ENCODE data around the gene ENTPD7. TPM values are rescaled to one million over a fixed set of nuclear protein-coding genes. Genes with fewer than 3 reads are reported as not detected.

ENTPD7 gene
- total RNA-seq, 4 donors from 2014 or later = 3.3 to 4.8 (median 4.4) TPM

- Histone ChIP-seq H3K27me3 (peaks cover 0 to 11% (median 0%) of the 10 kb centered on the region in 4 donors), H3K9me3 (peaks cover 0 to 5% (median 0%) of the 10 kb centered on the region in 4 donors), H3K4me1 (no peaks in the 10 kb centered on the region), H3K27ac (replicated peaks in 1 of 4) (no peak overlapping the region), H3K4me3 (no peak overlapping the region), H3K36me3 (no peaks in the 10 kb centered on the region)
- DNase-seq (ENCODE audit: extremely low spot score) = no peak
- TF ChIP-seq POLR2A (IDR thresholded peaks at IDR 0.05; ENCODE audit: low read depth) = no peak
- TF ChIP-seq CTCF (IDR thresholded peaks at IDR 0.05) = no peak
- no peak for TF ChIP-seq POLR2AphosphoS5 (IDR thresholded peaks at IDR 0.05)
- no peak for TF ChIP-seq EP300 (IDR thresholded peaks at IDR 0.05)
- WGBS = 94% methylated on average over 2 of the region's 2 CpGs
- intact Hi-C loops (cut with DNase I) = no loop called here
These were observed 11.6 kb upstream of the ENTPD7 start for GRCh38 chr10:99647601-99648151.

GRCh38 chr10:99648717-99649116 lies 10.6 kb upstream of the ENTPD7 start:
- no peak for DNase-seq (ENCODE audit: extremely low spot score)
- H3K4me1 ChIP-seq = no peaks in the 10 kb centered on the region
- 0% methylated on average over 1 of the region's 1 CpG for WGBS
- H3K4me3 ChIP-seq = no peak overlapping the region
- peaks cover 0 to 5% (median 0%) of the 10 kb centered on the region in 4 donors for H3K9me3 ChIP-seq
- H3K27me3 ChIP-seq = peaks cover 0 to 11% (median 0%) of the 10 kb centered on the region in 4 donors
- H3K27ac ChIP-seq (replicated peaks in 1 of 4) = no peak overlapping the region
- intact Hi-C loops (cut with DNase I) = no loop called here
- no peak for TF ChIP-seq CTCF (IDR thresholded peaks at IDR 0.05)
- no peaks in the 10 kb centered on the region for H3K36me3 ChIP-seq

GRCh38 chr10:99652800-99653390 lies 6.4 kb upstream of the ENTPD7 start:
- no peaks in the 10 kb centered on the region for H3K36me3 ChIP-seq
- no peak overlapping the region for H3K27ac ChIP-seq (replicated peaks in 1 of 4)
- H3K4me1 ChIP-seq = no peaks in the 10 kb centered on the region
- intact Hi-C loops (cut with DNase I) = no loop called here
- peaks cover 0 to 7% (median 0%) of the 10 kb centered on the region in 4 donors for H3K27me3 ChIP-seq
- DNase-seq (ENCODE audit: extremely low spot score) = no peak
- no peak for TF ChIP-seq EP300 (IDR thresholded peaks at IDR 0.05)
- TF ChIP-seq POLR2AphosphoS5 (IDR thresholded peaks at IDR 0.05) = no peak
- TF ChIP-seq POLR2A (IDR thresholded peaks at IDR 0.05; ENCODE audit: low read depth) = no peak
- TF ChIP-seq CTCF (IDR thresholded peaks at IDR 0.05) = no peak
- H3K4me3 ChIP-seq = no peak overlapping the region
- no peaks in the 10 kb centered on the region for H3K9me3 ChIP-seq
- WGBS = 96% methylated on average over 4 of the region's 4 CpGs

GRCh38 chr10:99654390-99655175 lies 4.7 kb upstream of the ENTPD7 start:
- intact Hi-C loops (cut with DNase I) = loop anchor here (5.0 kb wide), 1 partner anchor 32 kb away; the partner anchor contains the start of gene SLC25A28
- 83% methylated on average over 9 of the region's 9 CpGs for WGBS
- Histone ChIP-seq H3K36me3 (no peaks in the 10 kb centered on the region), H3K27me3 (peaks cover 0 to 7% (median 0%) of the 10 kb centered on the region in 4 donors), H3K4me3 (no peak overlapping the region), H3K9me3 (no peaks in the 10 kb centered on the region), H3K27ac (replicated peaks in 1 of 4) (no peak overlapping the region), H3K4me1 (peaks cover 4 to 11% (median 9%) of the 10 kb centered on the region in 4 donors)
- no peak for DNase-seq (ENCODE audit: extremely low spot score)
- TF ChIP-seq CTCF (IDR thresholded peaks at IDR 0.05) = no peak
- no peak for TF ChIP-seq EP300 (IDR thresholded peaks at IDR 0.05)
- no peak for TF ChIP-seq POLR2A (IDR thresholded peaks at IDR 0.05; ENCODE audit: low read depth)
- no peak for TF ChIP-seq POLR2AphosphoS5 (IDR thresholded peaks at IDR 0.05)

Measured in esophagus muscularis mucosa (tissue), 4 donors.